ENCODE results near the gene ARID5B. TPM values are rescaled to one million over a fixed set of nuclear protein-coding genes. Genes with fewer than 3 reads are reported as not detected.
A peak's percentile ranks its signal among the peaks of the same experiment; 100 is the strongest.

The ARID5B gene
- total RNA-seq, 1 experiment from 2014 or later = 0.04 TPM

GRCh38 chr10:61860964-61861758 is 40.3 kb upstream of the ARID5B start:
- Histone ChIP-seq H3K56ac (ENCODE audit: insufficient read length, low read depth, low read length) (no peak overlapping the region), H2AK5ac (ENCODE audit: insufficient read length, low read length) (no peak overlapping the region), H3K4ac (ENCODE audit: low read depth, low read length) (no peak overlapping the region), H3K4me1 (ENCODE audit: insufficient read depth, low read length) (no peaks in the 10 kb centered on the region), H4K5ac (ENCODE audit: insufficient read length, low read depth, low read length) (no peak overlapping the region), H3K4me2 (ENCODE audit: insufficient read depth, insufficient read length, low read length) (no peak overlapping the region), H4K91ac (ENCODE audit: insufficient read length, low read depth, low read length) (no peak overlapping the region), H3K9me3 (ENCODE audit: control insufficient read depth, low read depth, low read length) (no peaks in the 10 kb centered on the region), H3K27ac (ENCODE audit: insufficient read length, low read depth, low read length) (no peak overlapping the region), H2BK120ac (ENCODE audit: low read depth, low read length, poor library complexity, severe bottlenecking) (no peak overlapping the region), H2BK12ac (ENCODE audit: insufficient read length, low read depth, low read length) (no peak overlapping the region), H3K79me2 (ENCODE audit: insufficient read depth, low read length) (no peaks in the 10 kb centered on the region), H3T11ph (ENCODE audit: low read length) (peak overlapping the region; percentile 36), H3K18ac (ENCODE audit: insufficient read length, low read depth, low read length) (no peak overlapping the region), H3K14ac (ENCODE audit: insufficient read depth, low read length) (no peak overlapping the region), H4K8ac (replicated peaks; ENCODE audit: insufficient read length, low read depth, low read length) (no peak overlapping the region), H3K23ac (ENCODE audit: insufficient read length, low read depth, low read length) (no peak overlapping the region), H2BK15ac (ENCODE audit: low read depth, low read length) (no peak overlapping the region), H2BK5ac (ENCODE audit: insufficient read length, low read length) (no peak overlapping the region), H4K20me1 (ENCODE audit: control insufficient read depth, insufficient read depth, insufficient read length) (no peaks in the 10 kb centered on the region), H3K9ac (ENCODE audit: extremely low read depth, insufficient read length, low read length) (no peak overlapping the region), H3K79me1 (ENCODE audit: insufficient read depth, low read depth, low read length, poor library complexity, severe bottlenecking) (no peaks in the 10 kb centered on the region), H3K23me2 (ENCODE audit: insufficient read length, low read depth, low read length, poor library complexity, severe bottlenecking) (no peaks in the 10 kb centered on the region), H2AFZ (ENCODE audit: low read length) (no peak overlapping the region), H3K27me3 (ENCODE audit: insufficient read depth, low read length) (no peaks in the 10 kb centered on the region), H2BK20ac (ENCODE audit: low read depth, low read length, poor library complexity, severe bottlenecking) (no peak overlapping the region)
- no peak overlapping the region for H3K27ac Mint-ChIP-seq
- H3K4me3 Mint-ChIP-seq = no peak overlapping the region
- peaks cover 7% of the 10 kb centered on the region for H3K27me3 Mint-ChIP-seq (ENCODE audit: low read depth)
- TF ChIP-seq, protein P1, sequence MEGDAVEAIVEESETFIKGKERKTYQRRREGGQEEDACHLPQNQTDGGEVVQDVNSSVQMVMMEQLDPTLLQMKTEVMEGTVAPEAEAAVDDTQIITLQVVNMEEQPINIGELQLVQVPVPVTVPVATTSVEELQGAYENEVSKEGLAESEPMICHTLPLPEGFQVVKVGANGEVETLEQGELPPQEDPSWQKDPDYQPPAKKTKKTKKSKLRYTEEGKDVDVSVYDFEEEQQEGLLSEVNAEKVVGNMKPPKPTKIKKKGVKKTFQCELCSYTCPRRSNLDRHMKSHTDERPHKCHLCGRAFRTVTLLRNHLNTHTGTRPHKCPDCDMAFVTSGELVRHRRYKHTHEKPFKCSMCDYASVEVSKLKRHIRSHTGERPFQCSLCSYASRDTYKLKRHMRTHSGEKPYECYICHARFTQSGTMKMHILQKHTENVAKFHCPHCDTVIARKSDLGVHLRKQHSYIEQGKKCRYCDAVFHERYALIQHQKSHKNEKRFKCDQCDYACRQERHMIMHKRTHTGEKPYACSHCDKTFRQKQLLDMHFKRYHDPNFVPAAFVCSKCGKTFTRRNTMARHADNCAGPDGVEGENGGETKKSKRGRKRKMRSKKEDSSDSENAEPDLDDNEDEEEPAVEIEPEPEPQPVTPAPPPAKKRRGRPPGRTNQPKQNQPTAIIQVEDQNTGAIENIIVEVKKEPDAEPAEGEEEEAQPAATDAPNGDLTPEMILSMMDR (conservative IDR thresholded peaks at IDR 0.05) = no peak
- no CpG with 5 or more reads among the region's 8 CpGs for WGBS (ENCODE audit: extremely low coverage, insufficient read length, low lambda C conversion rate)
- H3K36me3 Mint-ChIP-seq (ENCODE audit: insufficient read depth in 1 of 3, low read depth in 3 of 3) = no peaks in the 10 kb centered on the region
- no peaks in the 10 kb centered on the region; a peak in 1 of 5 replicates for H3K9me3 Mint-ChIP-seq
- DNase-seq = no peak
- peaks cover 0 to 3% of the 10 kb centered on the region in 2 experiments; a peak in 1 of 4 replicates for H3K4me1 Mint-ChIP-seq
